K562 (cell line): ENCODE results near the gene HRH1.

ENCODE experiments used
- ATF3 ChIP-seq, 2 experiments: fragments of 450-650 bp in 1 of 2; sonication (generic) in 1 of 2; formaldehyde crosslinking in 1 of 2; IDR thresholded peaks in 1 of 2; conservative IDR thresholded peaks in 1 of 2; 2 replicates each; pipeline versions ENCODE4 v1.6.1 to v1.8.1; 2016 to 2023; ENCODE audit warnings: mild to moderate bottlenecking in 2 of 2, moderate library complexity in 2 of 2, inconsistent platforms in 1 of 2, missing genetic modification reagents in 1 of 2
- BRF1 ChIP-seq: IDR thresholded peaks from 3 replicates; pipeline ENCODE4 v1.6.1; 2011; ENCODE audit warnings: borderline replicate concordance, mild to moderate bottlenecking; ENCODE audit not compliant: insufficient read length; ENCODE audit errors: extremely low read depth
- POLR2A ChIP-seq: fragments of 450-650 bp; conservative IDR thresholded peaks from 2 replicates; pipeline ENCODE4 v1.6.1; 2016
- POU5F1 ChIP-seq: fragments of 150-350 bp; IDR thresholded peaks from 2 replicates; pipeline ENCODE4 v1.6.1; 2014; ENCODE audit warnings: borderline replicate concordance, low read length, low read depth, mild to moderate bottlenecking; ENCODE audit not compliant: partially characterized antibody
- RFX5 ChIP-seq: IDR thresholded peaks from 2 replicates; pipeline ENCODE4 v1.6.1; 2011; ENCODE audit warnings: low read depth, mild to moderate bottlenecking, improper control_type of control experiment, low read length
- ZNF274 ChIP-seq: IDR thresholded peaks from 2 replicates; pipeline ENCODE4 v1.6.1; 2011; ENCODE audit warnings: low read depth, mild to moderate bottlenecking, low read length, moderate library complexity, borderline replicate concordance
- ZNF436 ChIP-seq: fragments of 250-450, 450-650 bp; sonication (Bioruptor Pico); formaldehyde crosslinking; IDR thresholded peaks from 2 replicates; pipeline ENCODE4 v1.7.0; 2020; ENCODE audit warnings: mild to moderate bottlenecking
- ZNF449 ChIP-seq: fragments of 250-450 bp; sonication (Bioruptor Pico); IDR thresholded peaks from 2 replicates; pipeline ENCODE4 v1.8.0; 2022; ENCODE audit warnings: moderate library complexity, mild to moderate bottlenecking, inconsistent platforms

DNA sequence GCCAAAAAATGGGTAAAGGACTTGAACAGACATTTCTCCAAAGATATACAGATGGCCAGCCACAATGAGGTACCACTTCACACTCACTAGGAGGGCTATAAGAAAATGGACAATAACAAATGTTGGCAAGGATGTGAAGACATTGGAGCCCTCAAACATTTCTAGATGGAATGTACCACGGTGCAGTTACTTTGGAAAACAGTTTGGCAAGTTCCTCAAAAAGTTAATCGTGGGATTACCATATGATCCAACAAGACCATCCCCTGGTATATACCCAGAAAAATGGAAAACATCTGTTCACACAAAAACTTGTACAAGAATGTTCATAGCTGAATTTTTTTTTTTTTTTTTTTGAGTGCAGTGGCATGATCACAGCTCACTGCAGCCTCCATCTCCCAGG, 15.9 kb upstream of the HRH1 start:
- TF ChIP-seq ZNF436 (CRISPR knock-in tag) (no peak), POLR2A (no peak), ZNF449 (no peak), RFX5 (no peak), ATF3 (IDR thresholded peaks at IDR 0.05) (no peak), ATF3 (CRISPR knock-in tag; conservative IDR thresholded peaks at IDR 0.05) (no peak), POU5F1 (no peak), BRF1 (no peak), ZNF274 (no peak)
